HG03135 (cell line): ENCODE data around the gene ABHD2.
"Not testable (repeated sequence)": the region's sequence is repeated elsewhere in the genome, so short reads cannot be mapped to it uniquely, and the experiment has no call there.

Experiments used
- ATAC-seq: cut with Tn5 transposase; IDR thresholded peaks from one replicate; pipeline ENCODE4 v1.9.1; 2021; ENCODE audit warnings: mild to moderate bottlenecking, moderate library complexity; ENCODE audit not compliant: unreplicated experiment

ABHD2 gene

DNA sequence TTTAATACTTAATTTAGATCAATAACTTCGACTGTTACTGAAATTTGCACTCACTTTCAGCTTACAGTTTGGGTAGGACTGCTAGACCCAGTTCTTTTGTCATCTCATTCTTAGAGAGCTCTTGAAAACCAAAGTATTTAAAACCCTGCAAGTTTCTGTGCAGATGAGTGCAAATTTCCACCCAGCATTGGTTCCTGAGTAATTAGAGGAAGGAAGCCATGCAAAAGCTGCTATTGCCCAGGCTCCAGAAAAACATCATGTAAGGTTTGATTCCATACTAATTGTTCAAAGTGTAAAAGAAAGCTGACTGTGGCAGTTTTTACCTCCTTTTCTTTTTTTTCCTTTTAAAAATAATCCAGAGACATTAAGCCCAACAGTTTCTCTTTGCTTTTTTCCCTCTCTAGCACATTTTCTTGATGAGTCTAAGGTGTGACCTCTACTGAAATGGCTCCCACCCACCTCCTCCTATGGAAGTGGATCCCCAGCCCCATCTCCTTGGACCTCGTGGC lies 30.3 kb downstream of the ABHD2 start:
- ATAC-seq = no peak

DNA sequence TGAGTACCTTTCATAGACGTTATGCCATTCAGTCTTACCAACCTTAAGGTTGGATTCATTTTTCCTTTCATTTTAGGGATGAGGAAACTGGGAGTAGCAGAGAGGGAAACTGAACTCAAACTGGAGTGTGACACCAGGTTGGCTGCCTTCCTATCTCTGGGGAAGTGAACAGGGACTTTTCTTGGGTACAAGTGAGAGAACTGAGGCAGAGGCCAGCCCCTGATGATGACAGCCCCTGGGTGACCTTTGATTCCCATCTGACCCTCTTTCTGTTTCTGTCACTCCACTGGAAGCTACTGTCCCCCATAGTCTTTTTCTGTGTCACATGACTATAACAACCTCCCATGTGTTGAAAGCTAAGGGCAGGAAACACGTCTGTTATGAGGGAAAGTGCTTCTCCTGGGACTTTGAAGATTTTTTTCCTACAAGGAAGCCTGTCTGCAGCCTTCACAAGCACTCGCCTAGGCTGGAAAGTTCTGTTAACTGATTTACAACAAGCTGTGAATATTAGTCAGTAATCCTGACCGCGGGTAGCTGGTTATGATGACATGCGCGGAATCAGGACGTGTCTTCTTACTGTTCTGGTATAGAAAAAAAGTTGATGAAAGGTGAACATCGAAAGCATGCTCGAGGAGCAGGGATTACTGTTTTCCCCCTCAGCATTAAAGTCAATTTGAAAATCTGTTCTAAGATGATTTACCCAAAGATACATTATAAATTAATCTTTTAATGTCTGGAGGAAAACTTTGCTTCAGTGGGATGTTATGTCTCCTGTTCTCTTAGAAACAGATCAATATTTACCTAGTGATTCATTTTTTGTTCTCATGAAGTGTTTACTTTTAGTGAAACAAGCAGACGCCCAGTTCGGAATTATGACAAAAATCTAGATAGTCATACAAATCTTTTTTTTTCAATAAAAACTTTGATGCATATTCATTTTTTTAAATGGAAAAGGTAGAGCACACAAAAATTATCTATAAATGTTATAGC lies 31.5 kb downstream of the ABHD2 start:
- ATAC-seq = no peak

DNA sequence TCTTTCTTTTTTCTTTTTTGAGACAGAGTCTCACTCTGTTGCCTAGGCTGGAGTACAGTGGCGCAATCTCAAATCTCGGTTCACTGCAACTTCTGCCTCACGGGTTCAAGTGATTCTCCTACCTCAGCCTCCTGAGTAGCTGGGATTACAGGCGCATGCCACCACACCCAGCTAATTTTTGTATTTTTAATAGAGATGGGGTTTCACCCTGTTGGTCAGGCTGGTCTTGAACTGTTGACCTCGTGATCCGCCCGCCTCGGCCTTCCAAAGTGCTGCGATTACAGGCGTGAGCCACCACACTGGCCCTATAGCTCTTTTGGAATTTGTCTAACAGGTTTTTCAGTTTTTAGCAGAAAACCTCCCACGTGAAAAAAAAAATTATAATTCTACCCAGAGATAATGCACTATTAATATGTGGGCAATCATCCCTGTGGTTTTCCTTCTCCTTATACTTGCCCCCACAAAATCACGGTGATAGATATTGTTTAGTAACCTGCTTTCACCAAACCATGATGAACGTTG lies 32.3 kb downstream of the ABHD2 start:
- ATAC-seq = not testable (repeated sequence)

DNA sequence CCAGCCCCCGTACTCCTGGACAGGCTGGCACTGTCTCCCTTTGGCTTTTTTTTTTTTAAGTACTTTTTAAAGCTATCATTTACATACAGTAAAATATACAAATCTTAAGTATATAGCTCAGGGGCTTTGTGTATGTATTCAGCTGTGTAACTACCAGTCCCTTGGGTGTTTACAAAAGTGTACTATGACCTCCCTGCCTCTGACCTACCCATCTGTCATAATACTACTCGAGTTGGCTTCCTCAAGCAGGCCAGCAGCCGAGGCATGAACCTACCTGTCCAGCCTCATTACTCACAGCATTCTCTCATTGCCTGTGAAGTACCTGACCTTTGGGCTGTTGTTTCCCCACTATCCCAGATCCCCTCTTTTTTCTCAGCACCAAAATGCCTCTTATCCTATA lies 33.2 kb downstream of the ABHD2 start:
- ATAC-seq = no peak

DNA sequence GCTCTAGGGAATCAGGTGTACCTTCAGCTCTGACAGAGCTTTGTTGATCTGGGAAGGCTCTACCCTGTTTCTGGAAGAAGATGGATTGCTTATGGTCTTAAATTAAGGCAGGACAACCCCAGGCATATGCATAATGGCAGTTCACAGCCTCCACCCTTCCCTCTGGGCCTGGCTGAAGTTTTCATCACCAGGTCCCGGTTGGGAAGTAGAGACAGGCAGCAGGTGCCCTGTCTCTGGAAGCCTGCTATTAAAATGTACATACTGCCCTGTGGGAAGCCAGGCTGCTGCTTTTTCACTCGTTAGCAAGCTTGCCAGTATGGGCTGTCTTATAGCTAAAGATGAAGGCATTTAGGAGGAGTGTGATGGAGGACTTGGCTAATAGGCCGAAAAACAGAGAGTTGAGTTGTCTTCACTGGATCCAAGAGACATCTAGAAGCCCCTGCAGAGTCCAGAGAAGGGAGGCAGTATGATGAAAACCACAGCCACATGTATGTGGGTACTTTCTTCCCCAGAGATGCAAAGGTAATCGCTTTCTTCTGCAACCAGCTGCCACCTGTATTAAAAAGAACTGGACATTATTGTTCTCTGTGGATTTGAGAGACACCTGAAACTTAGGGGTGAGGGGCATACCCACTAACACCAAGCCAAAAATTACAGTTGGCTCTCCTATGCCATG lies 34.4 kb downstream of the ABHD2 start:
- no peak for ATAC-seq

DNA sequence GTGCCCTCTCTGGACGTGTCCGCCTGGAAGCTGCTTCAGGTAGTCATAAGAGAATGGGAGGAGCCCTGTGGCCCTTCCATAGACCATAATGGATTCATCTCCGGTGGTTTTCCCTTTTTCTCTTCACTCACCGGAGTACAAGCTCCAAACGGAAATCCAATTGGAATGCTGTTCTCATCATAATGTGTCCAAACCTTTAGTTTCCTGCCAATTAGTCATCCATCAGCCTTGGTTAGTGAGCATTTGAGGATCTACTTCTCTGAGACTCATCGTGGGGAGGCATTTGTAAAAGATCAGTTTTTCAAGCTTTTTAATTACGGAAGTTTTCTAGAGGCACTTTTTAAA lies 34.9 kb downstream of the ABHD2 start:
- no peak for ATAC-seq

DNA sequence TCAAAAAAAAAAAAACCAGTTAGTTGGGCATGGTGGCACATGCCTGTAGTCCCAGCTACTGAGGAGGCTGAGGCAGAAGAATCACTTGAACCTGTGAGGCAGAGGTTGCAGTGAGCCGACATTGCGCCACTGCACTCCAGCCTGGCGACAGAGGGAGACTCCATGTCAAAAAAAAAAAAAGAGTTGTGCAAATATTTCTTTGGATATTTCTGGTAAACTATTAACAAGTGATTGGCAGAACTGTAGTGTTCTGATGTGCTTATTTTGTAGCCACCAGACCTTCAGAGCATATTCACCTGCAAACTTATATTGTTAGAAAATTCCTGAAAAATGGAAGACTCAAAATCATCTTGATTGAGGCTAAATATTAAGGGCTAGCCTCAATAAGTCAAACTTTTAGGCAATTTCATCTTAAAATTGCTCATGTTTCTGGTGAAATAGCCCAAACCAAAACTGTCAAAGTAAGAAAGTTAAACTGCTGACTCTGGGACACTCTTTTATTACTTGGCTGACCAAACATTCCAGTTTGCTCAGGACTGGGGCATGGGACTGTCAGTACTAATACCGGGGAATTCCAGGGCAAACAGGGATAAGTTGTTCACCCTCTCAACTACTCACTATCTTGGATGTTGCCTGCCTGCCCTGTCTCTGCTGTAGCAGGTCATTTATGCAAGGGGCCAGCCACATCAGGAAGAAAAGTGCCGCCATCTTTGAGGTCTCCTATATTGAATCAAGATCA lies 37.0 kb downstream of the ABHD2 start:
- no peak for ATAC-seq

DNA sequence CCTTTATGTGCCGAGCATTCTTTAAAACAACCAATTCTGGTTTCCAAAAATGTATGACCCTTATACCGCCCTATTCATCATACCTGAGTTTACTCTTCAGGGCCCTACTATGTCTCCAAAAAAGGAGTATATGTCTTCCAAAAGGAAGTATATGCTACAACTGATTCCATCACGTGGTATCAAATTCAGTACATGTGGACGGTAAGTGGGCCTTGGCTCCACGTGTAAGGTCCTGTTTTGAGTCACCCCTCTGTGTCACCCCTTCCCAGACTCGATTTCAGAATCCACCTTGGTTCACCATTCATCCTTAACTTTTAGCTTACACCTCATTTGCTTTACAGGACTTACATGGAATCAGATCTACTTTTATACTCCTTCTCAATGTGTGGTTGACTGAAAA lies 37.8 kb downstream of the ABHD2 start:
- ATAC-seq = no peak

DNA sequence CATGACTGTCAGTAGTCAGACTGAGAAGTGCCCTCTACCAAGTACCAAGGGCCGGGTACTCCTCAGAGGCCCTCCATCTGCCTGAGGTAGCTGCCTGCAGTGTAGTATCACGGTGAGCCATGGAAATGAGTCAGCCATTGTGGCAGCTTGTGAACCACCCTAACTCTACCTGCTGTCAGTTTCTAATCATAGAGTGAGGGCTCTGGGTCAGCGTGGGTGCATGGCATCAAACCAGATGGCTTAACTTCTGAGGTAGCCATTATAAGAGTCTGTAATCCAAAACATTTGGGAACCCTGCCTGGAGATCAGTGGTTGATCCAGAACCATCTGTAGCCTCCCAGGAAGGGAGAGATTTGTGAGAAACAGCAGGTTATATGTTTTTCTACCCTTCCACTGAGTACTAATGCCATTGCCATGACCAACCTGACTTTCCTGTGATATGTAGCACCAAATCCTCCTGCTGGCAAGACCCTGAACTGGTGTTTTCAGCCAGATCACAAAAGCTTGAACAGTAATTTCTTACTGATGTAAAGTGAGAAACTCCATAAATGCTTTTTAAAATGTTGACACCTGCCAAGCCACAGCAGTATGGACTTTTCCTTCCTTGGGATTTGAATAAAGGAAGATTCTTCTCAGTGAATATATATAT lies 38.9 kb downstream of the ABHD2 start:
- no peak for ATAC-seq

DNA sequence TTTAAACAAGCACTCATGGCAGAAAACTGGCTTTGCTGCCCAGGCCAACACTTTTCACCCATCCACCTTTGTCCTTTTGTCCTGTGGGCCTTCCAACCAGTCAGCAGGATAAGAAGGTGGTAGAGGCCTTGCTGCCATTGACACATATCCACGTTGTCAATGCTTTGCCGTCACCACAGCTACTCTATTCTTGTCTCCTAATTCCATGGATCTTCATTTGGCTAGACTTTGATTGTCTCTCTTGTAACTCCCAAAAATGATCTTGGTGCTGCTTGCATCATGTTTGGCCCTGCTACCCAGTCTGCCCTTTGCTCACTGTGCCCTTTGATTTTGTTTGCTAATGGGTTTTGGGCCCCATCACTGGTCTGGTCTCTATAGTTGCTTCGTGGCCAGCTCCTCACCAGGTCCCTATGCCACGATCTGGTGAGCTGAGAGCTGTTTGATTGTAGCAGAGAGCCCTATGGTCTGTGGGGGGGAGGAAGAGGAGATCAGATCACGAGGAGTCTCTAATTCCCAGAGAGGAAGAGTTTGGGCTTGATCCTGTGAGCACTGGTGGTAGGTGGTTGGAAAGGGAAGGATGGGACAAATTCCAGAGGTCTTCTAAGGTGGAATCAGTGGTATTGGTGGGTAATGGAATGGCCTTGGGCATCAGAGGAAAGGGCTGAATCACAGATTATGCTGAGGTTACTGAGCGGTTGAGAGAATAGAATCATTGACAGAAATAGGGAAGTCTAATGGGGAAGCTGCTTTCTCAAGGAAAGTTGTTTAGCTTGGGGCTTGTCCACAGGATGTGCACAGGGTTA lies 40.3 kb downstream of the ABHD2 start:
- ATAC-seq = no peak

DNA sequence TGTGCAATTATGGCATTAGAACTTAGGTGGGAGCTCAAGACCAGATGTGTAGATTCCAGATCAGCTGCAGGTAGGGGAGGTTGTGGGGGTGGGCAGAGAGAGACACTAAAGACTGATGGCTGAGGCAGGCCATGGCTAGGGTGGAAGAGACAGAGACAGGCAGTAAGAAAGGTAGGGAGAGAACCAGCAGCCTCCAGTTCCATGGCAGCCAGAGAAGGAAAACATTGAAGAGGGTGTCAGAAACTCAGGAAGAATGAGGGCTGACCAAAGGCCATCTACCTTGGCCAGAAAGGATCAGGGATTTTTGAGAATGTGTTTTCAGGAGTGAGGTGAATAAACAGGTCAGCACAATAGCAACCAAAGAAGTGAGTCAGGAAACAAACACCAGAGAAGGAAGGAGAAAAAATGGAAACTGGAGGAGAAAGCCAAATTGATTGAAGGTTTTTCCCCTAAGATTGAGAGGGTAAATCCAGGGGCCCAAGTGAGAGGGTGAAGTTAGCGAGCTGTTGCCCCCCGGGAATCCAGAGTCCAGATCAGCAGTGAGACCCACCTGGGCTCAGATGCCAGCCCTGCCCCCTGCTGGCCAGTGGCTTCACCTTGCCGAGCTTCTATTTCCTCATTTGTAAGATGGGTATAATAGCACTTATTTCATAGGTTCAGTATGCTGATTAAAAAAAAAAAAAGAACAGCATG lies 41.0 kb downstream of the ABHD2 start:
- no peak for ATAC-seq

DNA sequence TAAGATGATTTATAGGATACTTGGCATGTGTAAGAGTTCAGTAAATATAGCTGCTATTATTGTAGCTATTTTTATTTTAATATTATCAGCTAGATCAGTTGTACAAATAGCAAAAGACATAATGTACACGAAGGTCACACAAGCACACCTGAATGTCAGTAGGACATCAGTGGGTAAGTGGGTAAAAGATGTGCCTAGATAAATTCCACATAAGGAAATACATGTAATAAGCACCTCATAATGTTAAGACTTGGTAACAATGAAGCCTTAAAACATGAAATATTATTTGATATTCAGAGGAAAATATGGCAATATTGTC lies 41.5 kb downstream of the ABHD2 start:
- no peak for ATAC-seq

DNA sequence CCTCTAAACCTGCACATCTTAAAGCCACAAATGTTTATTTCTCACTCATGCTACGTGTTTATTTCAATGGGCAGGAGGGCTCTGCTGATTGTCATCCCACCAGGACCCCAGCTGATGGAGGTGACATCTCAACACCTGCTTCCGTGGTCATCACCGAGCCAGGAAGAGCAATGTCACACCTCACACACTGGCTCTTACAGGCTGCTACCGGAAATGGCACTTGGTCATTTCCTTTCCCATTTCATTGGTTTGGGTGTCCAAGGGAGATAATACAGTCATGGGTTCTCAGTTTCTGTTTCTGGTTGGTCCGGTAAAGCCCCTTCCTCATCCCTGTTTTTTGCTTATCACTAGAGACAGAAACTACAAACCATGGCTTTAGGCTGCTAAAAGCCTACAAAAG lies 41.9 kb downstream of the ABHD2 start:
- no peak for ATAC-seq

DNA sequence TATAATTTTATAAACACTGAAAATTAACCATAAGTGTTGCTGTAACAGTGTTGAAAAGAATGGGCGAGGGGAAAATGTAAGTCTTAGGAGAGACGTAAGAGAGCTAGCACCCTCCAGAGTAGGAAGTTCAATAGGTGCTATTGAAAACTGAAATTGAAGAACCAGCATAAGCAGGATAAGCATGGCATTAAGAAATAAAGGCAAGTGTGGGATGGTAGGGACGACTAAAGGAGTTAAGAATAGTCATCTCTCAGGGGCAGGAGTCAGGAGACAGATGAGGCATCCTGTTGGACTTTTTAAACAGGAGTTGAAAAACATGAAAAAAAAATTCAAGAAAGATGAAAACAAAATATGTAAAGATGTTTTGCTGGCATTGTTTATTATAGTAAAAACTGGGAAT lies 43.5 kb downstream of the ABHD2 start:
- ATAC-seq = no peak

DNA sequence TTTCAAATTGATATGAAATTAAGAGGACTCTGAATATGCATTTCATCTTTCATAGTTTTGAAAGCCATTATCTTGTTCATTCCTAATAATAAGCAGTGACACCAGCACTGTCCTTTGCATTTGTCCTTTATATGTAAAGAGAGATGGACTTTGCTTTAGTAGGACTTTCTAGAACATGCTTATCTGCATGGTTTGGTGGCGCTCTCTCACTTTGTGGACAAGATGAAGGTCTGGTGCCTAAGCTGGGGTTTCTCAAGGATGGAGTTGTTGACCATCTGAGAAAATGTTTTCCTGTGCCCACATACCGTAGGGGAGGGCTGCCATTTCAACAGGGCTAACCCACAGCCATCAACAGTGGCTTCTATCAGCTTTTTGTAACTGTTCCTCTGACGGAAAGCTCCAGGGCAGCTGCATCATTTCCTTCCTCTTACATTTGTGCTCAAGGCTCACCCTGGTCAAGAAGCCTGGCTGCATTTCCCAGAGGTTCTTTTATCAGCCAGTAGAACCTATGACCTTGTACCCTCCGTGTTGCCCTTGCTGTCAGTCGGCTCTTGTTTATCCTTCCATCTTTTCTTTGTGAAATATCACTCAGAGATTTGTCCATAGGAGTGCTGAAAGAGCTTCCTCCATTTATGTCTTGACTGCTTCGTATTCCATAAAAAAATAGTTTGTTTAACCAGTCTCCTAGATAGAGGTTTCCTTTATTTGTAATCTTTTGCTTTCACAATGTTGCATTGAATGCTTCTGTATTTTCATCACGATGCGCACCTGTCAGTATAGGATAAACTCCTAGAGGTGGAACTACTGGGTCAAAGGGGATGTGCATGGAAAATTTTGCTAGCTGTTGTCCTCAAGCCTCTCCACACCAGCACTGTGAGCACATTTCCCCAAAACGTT lies 44.6 kb downstream of the ABHD2 start:
- ATAC-seq = no peak

DNA sequence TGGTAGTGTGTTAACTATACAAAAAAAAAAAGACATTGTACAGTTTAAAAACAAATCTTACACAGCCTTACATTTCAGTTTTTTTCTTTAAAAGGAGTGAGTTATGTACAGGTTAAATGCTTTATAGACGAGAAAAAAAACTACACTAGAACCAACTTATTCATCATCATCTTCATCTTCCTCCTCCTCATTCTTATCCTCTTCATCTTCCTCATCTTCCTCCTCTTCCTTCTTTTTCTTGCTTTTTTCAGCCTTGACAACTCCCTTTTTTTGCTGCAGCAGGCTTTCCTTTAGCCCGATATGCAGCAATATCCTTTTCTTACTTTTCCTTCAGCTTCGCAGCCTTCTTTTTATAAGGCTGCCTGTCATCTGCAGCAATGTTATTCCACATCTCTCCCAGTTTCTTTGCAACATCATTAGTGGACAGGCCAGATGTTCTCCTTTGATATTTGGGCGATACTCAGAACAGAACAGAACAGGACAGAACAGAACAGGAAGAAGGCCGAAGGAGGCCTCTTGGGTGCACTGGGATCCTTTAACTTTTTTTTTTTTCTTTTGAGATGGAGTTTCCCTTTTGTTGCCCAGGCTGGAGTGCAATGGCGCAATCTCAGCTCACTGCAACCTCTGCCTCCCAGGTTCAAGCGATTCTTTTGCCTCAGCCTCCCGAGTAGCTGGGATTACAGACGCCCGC lies 47.3 kb downstream of the ABHD2 start:
- ATAC-seq = not testable (repeated sequence)

DNA sequence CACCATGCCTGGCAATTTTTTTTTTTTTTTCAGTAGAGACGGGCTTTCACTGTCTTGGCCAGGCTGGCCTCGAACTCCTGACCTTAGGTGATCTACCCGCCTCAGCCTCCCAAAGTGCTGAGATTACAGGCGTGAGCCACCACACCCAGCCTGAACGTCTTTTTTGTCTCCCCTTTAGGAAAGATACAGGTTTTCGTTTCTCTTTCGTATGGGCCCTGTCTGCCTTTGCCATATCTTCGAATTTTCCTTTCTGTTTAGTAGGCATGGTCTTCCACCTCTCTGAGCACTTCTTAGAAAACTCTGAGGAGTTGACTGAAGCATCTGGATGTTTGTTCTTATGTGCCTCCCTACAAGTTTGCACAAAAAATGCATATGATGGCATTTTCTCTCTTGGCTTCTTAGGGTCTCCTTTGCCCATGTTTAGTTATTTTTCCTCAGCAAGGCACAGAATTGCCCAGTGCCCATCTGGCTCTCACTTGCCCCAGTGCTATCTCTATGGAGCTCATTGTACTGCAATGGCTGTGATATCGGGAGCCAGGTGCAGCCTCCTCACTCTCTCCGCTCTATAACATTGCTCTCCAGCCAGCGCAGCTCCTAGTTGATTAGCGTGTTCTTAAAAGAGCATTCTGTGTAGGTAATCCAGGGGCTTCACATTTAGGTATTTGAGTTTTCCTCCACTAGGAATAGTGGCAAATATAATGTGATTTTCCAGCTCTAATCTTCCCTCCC lies 48.0 kb downstream of the ABHD2 start:
- ATAC-seq = no peak
